ENCODE results near the gene ANKRD39.
"Not testable (repeated sequence)": the region's sequence is repeated elsewhere in the genome, so short reads cannot be mapped to it uniquely, and the experiment has no call there.

ANKRD39 gene

DNA sequence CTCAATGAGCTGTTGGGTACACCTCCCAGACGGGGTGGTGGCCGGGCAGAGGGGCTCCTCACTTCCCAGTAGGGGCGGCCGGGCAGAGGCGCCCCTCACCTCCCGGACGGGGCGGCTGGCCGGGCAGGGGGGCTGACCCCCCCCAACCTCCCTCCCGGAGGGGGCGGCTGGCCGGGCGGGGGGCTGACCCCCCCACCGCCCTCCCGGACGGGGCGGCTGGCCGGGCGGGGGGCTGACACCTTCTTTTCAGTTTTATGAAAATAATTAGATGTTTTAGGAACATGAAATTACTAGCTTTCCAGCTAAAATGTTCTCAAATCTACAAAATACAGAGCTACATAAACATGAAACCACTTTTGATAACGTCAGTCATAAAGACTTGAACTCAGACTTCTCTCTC, 51.9 kb downstream of the ANKRD39 start:
- DNase-seq = not testable (repeated sequence)

DNA sequence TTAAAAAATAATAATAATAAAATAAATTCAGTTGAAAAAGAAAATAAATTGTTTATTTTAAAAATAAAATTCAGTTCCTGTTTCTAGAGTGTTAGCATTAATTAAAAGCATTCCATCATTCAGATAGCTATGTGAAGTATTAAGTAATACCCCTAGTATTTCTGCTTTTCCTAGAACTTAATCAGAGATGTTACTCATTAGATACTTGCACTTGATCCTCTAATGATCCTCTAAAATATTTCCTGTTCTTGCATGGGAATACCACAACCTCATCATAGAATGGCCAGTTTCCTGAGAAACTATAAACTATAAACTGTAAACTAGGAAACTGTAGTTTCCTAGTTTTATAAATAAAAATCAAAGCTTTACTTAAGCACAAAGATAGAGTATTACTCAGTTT, 52.8 kb downstream of the ANKRD39 start:
- no peak for DNase-seq

DNA sequence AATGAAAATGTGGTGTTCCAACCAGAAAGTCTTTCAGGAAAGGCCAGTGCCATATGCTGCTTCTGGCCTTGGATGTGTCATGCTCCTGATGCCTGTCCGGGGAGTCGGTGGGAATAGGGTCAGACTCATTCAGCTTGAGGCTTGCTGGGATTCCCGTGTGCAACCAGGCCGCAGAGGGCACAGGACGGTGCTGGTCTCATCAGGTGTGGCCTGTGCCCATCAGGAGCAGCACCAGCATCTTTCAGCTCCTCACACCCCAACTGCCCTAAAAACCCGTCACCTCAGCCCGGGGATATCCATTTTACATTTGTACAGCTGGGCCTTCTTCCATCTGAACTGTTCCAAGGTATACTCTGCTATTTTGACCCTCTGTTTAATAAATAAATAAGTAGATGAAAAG, 55.1 kb downstream of the ANKRD39 start:
- DNase-seq = no peak

- DNase-seq = peak; percentile 60
Observed at GRCh38 chr2:96801786-96802595, 55.8 kb downstream of the ANKRD39 start.

- DNase-seq = peak; percentile 78
Observed at GRCh38 chr2:96801005-96801785, 56.6 kb downstream of the ANKRD39 start.

DNA sequence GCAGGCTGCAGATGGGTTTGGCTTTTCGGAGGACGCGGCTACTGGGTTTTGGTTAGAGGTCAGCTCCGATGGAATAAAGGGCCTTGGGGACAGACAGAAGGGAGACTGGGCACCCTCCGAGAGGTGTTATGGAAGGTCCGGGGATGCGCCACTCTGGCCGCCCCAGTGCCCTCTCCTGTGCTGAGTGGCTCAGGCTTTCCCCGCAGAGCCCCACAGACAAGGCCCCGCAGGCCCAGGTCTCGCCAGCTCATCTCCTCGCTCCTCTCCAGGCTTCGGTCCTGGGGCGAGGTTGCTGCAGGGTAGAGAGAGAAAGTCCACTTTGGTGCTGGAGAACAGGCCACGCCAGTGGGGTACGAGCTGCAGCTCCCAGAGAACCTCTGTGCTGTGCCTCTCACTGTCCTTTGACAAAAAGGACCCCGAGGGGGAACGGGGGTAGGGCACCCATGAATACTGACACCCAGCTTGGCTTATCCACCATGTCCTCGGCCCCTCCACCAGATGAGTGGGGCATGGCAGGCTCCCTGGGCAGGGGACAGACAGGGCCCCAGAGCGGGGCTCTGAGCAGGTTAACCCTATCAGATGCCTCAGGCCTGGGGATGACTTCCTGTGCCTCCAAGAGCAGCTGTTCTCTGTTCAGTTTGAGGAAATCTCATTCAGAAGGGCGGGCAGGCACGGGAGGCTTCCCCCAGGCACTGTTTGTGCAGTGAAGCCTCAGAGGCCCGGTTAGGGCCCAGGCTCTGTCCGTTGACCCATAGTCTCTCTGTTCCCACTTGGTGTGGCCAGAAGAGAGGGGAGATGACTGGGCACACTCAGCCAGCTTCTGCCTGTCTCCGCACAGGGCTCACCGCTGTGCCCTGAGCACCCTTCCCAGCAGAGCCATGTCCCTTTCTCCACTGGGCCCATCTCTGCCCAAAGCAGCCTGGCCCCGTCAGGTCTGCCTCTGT, 57.5 kb downstream of the ANKRD39 start:
- no peak for DNase-seq

GRCh38 chr2:96799623-96799935, 58.2 kb downstream of the ANKRD39 start:
- DNase-seq = no peak

DNA sequence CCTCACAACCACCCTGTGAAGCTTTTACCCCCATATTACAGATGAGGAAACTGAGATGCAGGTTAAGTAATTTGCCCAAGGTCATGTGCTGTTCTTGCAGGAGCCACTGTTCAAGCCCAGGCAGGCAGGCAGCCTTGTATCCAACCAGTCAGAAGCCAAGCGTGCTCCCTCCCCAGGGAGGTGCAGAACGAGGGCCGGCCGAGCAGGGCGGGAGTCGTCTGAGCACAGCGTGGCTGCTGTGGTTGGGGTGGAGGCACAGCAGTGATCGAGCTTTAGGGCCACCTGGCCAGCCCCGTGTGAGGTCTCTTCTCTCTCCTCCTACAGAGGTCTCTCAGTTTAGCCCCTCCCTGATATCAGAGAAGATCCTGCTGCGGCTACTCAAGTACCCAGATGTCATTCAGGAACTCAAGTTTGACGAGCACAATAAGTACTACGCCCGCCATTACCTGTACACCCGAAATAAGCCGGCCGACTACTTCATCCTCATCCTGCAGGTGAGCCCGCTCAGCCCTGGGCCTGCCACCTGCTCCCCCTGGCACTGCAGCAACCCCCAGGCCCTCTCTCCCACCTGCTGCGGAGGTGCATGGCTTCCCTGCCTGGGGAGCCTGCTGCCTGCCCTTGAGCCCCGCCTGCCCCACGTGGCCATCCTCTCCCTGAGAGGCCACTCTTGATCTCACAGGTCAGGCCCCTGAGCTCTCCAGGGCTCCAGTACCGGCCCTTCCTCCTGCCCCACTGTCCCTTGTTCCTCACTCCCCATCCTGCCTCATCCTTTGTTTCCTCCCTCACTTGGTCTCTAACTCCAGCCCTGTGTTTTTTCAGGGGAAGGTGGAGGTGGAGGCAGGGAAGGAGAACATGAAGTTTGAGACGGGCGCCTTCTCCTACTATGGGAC, 58.8 kb downstream of the ANKRD39 start:
- no peak for DNase-seq

All from stimulated activated CD4-positive, alpha-beta T cell treated with anti-CD3 and anti-CD28 coated beads, Interleukin-4, amount 100 ng/mL, for 24 hours (primary cell).